A549 (cell line): ENCODE measurements around the gene CHORDC1. TPM values are rescaled to one million over a fixed set of nuclear protein-coding genes. Genes with fewer than 3 reads are reported as not detected.

Experiments
- ATAC-seq, 2 experiments: fragments of 200-7000 bp in 1 of 2; fragments of >200 bp in 1 of 2; cut with Nextera tagmentation in 1 of 2; cut with Tn5 transposase in 1 of 2; 3 replicates each; pipeline versions ENCODE4 v1.8.0 to v1.9.1; 2018 to 2020; ENCODE audit warnings: mild to moderate bottlenecking in 1 of 2, moderate library complexity in 1 of 2
- CTCF ChIA-PET: fragments of 300-600 bp; sonication (Branson Sonifier 250); formaldehyde crosslinking; extraction: SDS; loops from one replicate; lab custom pipeline; 2021; ENCODE audit warnings: antibody characterized with exemption, inconsistent platforms; lab: Yijun Ruan, JAX
- POLR2A ChIA-PET: fragments of 350-600 bp; formaldehyde crosslinking; extraction: SDS; loops from one replicate; lab custom pipeline; 2021; ENCODE audit warnings: antibody characterized with exemption, inconsistent platforms; lab: Yijun Ruan, JAX
- DNase-seq, 2 experiments: peaks; one replicate each; pipeline versions ENCODE4 v3.0.0 to v3.0.0-alpha.2; 2011 to 2016; ENCODE audit warnings: low read depth in 1 of 2, low spot score in 1 of 2
- FAIRE-seq: peaks from 2 replicates; lab custom pipeline; 2011; peaks lifted over from hg19 to GRCh38; lab: Jason Lieb, UNC
- H3K27ac ChIP-seq, 2 experiments: fragments of >200 bp; sonication (Bioruptor Twin); formaldehyde crosslinking; 3 replicates each; pipeline ENCODE4 v1.5.1; 2016 to 2017
- H3K4me1 ChIP-seq: fragments of >200 bp; sonication (Bioruptor Twin); formaldehyde crosslinking; 3 replicates; pipeline ENCODE4 v1.6.1; 2016
- H3K4me2 ChIP-seq: fragments of >200 bp; sonication (Bioruptor Twin); formaldehyde crosslinking; 3 replicates; pipeline ENCODE4 v1.6.1; 2016
- H3K4me3 ChIP-seq: fragments of >200 bp; sonication (Bioruptor Twin); formaldehyde crosslinking; 3 replicates; pipeline ENCODE4 v1.5.1; 2016
- H3K9me3 ChIP-seq: fragments of >200 bp; sonication (Bioruptor Twin); formaldehyde crosslinking; 3 replicates; pipeline ENCODE4 v1.6.1; 2016
- BCL3 ChIP-seq: fragments of >200 bp; sonication (Bioruptor Twin); formaldehyde crosslinking; IDR thresholded peaks from 3 replicates; pipeline ENCODE4 v1.6.1; 2016
- BHLHE40 ChIP-seq: IDR thresholded peaks from 2 replicates; pipeline ENCODE4 v1.6.1; 2012; ENCODE audit warnings: low read depth, low read length, inconsistent platforms
- CBX8 ChIP-seq: fragments of 200-600 bp; sonication (generic); IDR thresholded peaks from 2 replicates; pipeline ENCODE4 v1.6.1; 2016
- CHD4 ChIP-seq: fragments of 200-600 bp; sonication (generic); IDR thresholded peaks from 2 replicates; pipeline ENCODE4 v1.6.1; 2016; ENCODE audit warnings: antibody characterized with exemption, mild to moderate bottlenecking, borderline replicate concordance
- EHMT2 ChIP-seq: fragments of 200-600 bp; sonication (generic); IDR thresholded peaks from 2 replicates; pipeline ENCODE4 v1.6.1; 2016; ENCODE audit warnings: antibody characterized with exemption, low read depth, mild to moderate bottlenecking, moderate library complexity
- FOSL2 ChIP-seq, 2 experiments: fragments of 450-650 bp in 1 of 2; fragments of >200 bp in 1 of 2; sonication (Bioruptor Twin) in 1 of 2; formaldehyde crosslinking; IDR thresholded peaks; 2 replicates each; pipeline versions ENCODE4 v1.5.0 to v1.6.1; 2016 to 2020; ENCODE audit warnings: mild to moderate bottlenecking in 1 of 2, moderate library complexity in 1 of 2
- GATA3 ChIP-seq: IDR thresholded peaks from 2 replicates; pipeline ENCODE4 v1.6.1; 2012; ENCODE audit warnings: borderline replicate concordance
- HES2 ChIP-seq: fragments of >200 bp; sonication (Bioruptor Twin); formaldehyde crosslinking; IDR thresholded peaks from 2 replicates; pipeline ENCODE4 v1.6.1; 2016
- HMGXB4 ChIP-seq: fragments of 250-450 bp; sonication (Bioruptor Pico); IDR thresholded peaks from 2 replicates; pipeline ENCODE4 v1.5.0; 2021; ENCODE audit warnings: mild to moderate bottlenecking, moderate library complexity, borderline replicate concordance
- HOXB13 ChIP-seq: fragments of 250-450 bp; sonication (Bioruptor Pico); IDR thresholded peaks from 2 replicates; pipeline ENCODE4 v1.5.0; 2020; ENCODE audit warnings: low read depth, mild to moderate bottlenecking, moderate library complexity
- HOXB5 ChIP-seq: fragments of 250-450 bp; sonication (Bioruptor Pico); IDR thresholded peaks from 2 replicates; pipeline ENCODE4 v1.5.0; 2020; ENCODE audit warnings: mild to moderate bottlenecking, moderate library complexity
- JUNB ChIP-seq: fragments of >200 bp; sonication (Bioruptor Twin); formaldehyde crosslinking; IDR thresholded peaks from 2 replicates; pipeline ENCODE4 v1.6.1; 2016
- KDM1A ChIP-seq: fragments of 200-600 bp; sonication (generic); IDR thresholded peaks from 2 replicates; pipeline ENCODE4 v1.6.1; 2016; ENCODE audit warnings: low read depth, mild to moderate bottlenecking
- KDM5A ChIP-seq: fragments of 200-600 bp; sonication (generic); IDR thresholded peaks from 2 replicates; pipeline ENCODE4 v1.6.1; 2016; ENCODE audit warnings: antibody characterized with exemption, mild to moderate bottlenecking
- MAFK ChIP-seq: fragments of 450-650 bp; IDR thresholded peaks from 2 replicates; pipeline ENCODE4 v1.6.1; 2014; ENCODE audit not compliant: partially characterized antibody
- MAZ ChIP-seq: fragments of 150-350 bp; IDR thresholded peaks from 2 replicates; pipeline ENCODE4 v1.6.1; 2014; ENCODE audit warnings: antibody characterized with exemption, low read depth, low read length, borderline replicate concordance
- NFE2L2 ChIP-seq: fragments of 150-350 bp; conservative IDR thresholded peaks from 2 replicates; pipeline ENCODE4 v1.6.1; 2014; ENCODE audit warnings: low read length
- NPAS2 ChIP-seq: fragments of 250-450 bp; sonication (Bioruptor Pico); IDR thresholded peaks from 2 replicates; pipeline ENCODE4 v1.8.0; 2022; ENCODE audit warnings: mild to moderate bottlenecking, moderate library complexity, borderline replicate concordance
- PHF8 ChIP-seq: fragments of 200-600 bp; sonication (generic); IDR thresholded peaks from 2 replicates; pipeline ENCODE4 v1.6.1; 2016; ENCODE audit warnings: low read depth, mild to moderate bottlenecking, antibody characterized with exemption, moderate library complexity, borderline replicate concordance
- POLR2A ChIP-seq: IDR thresholded peaks from 2 replicates; pipeline ENCODE4 v1.6.1; 2012; ENCODE audit warnings: mild to moderate bottlenecking, low read length
- POLR2AphosphoS2 ChIP-seq: conservative IDR thresholded peaks from 2 replicates; pipeline ENCODE4 v1.6.1; 2012; ENCODE audit warnings: low read length, improper control_type of control experiment, inconsistent platforms
- RAD21 ChIP-seq, 2 experiments: fragments of >200 bp in 1 of 2; sonication (Bioruptor Twin) in 1 of 2; formaldehyde crosslinking in 1 of 2; IDR thresholded peaks in 1 of 2; conservative IDR thresholded peaks in 1 of 2; 2 replicates in 1 of 2; 3 replicates in 1 of 2; pipeline ENCODE4 v1.6.1; 2012 to 2018; ENCODE audit warnings: inconsistent platforms in 1 of 2
- RARB ChIP-seq: fragments of 250-450 bp; sonication (Bioruptor Pico); IDR thresholded peaks from 2 replicates; pipeline ENCODE4 v1.8.0; 2021; ENCODE audit warnings: mild to moderate bottlenecking, moderate library complexity
- USF2 ChIP-seq: fragments of 450-650 bp; IDR thresholded peaks from 2 replicates; pipeline ENCODE4 v1.6.1; 2014; ENCODE audit warnings: antibody characterized with exemption
- ZFP36 ChIP-seq: fragments of 450-650 bp; IDR thresholded peaks from 2 replicates; pipeline ENCODE4 v1.6.1; 2014; ENCODE audit warnings: borderline replicate concordance; ENCODE audit not compliant: partially characterized antibody
- WGBS: methylation state at CpG from one replicate; pipeline ENCODE4 v1.1.6; 2017; ENCODE audit errors: missing lambda C conversion rate; 5-methylcytosine and 5-hydroxymethylcytosine counted together
- polyA plus RNA-seq, 4 experiments: library from polyadenylated mRNA; depleted of rRNA in 3 of 4; stranded (reverse); fragments of >200 nt; fragmentation: RNase III in 1 of 4; extraction: RNeasy Plus Mini Kit Qiagen cat#74134 plus additional on column Dnase treatment in 1 of 4; gene quantifications; 2 replicates in 3 of 4; 3 replicates in 1 of 4; pipeline ENCODE4 v1.2.3, GENCODE V29; 2011 to 2017

The CHORDC1 gene
- polyA plus RNA-seq, 2 of the 4 experiments (the other 2 are of a cell fraction) = 83.8 to 163 TPM

GRCh38 chr11:90219438-90219837 is 3.4 kb downstream of the CHORDC1 start:
- H3K4me1 ChIP-seq = peaks cover 43% of the 10 kb centered on the region
- H3K27ac ChIP-seq = no peak overlapping the region
- ChIA-PET CTCF (interaction anchor here (2.0 kb wide), 1 partner anchor 15 kb away, joined by 14 read pairs; no protein-coding TSS in a partner anchor), POLR2A (no interaction called here)
- H3K9me3 ChIP-seq = no peaks in the 10 kb centered on the region
- TF ChIP-seq RAD21 (conservative IDR thresholded peaks at IDR 0.05 in 1 of 2, IDR thresholded peaks at IDR 0.05 in 1 of 2) (no peak), GATA3 (no peak), HMGXB4 (CRISPR knock-in tag) (no peak), EHMT2 (no peak), HOXB13 (CRISPR knock-in tag) (no peak), KDM1A (no peak), RARB (CRISPR knock-in tag) (no peak), CHD4 (no peak)
- FAIRE-seq (no peak), DNase-seq (no peak), ATAC-seq (no peak)
- 86% methylated on average over 6 of the region's 6 CpGs for WGBS
- H3K4me2 ChIP-seq = peak overlapping the region; percentile 89
- no peak overlapping the region for H3K4me3 ChIP-seq

GRCh38 chr11:90218606-90219005 is 4.2 kb downstream of the CHORDC1 start:
- FAIRE-seq (no peak), ATAC-seq (no peak)
- POLR2A ChIA-PET = no interaction called here
- 69% methylated on average over 2 of the region's 2 CpGs for WGBS
- H3K9me3 ChIP-seq = no peaks in the 10 kb centered on the region
- H3K27ac ChIP-seq = peak overlapping the region in 1 of 2 experiments; percentile 27; a peak in 1 of 6 replicates
- H3K4me2 ChIP-seq = peak overlapping the region; percentile 89
- H3K4me3 ChIP-seq = no peak overlapping the region
- no peak for TF ChIP-seq BCL3
- no peak for TF ChIP-seq FOSL2 (IDR thresholded peaks at IDR 0.05)
- no peak for TF ChIP-seq FOSL2 (CRISPR knock-in tag; IDR thresholded peaks at IDR 0.05)
- no peak for TF ChIP-seq HOXB13 (CRISPR knock-in tag)
- TF ChIP-seq KDM5A = no peak
- TF ChIP-seq USF2 = no peak
- no peak for TF ChIP-seq HOXB5 (CRISPR knock-in tag)
- no peak for TF ChIP-seq RARB (CRISPR knock-in tag)
- TF ChIP-seq BHLHE40 = no peak
- no peak for TF ChIP-seq PHF8
- TF ChIP-seq NPAS2 (CRISPR knock-in tag) = no peak
- no peak for TF ChIP-seq MAFK
- TF ChIP-seq NFE2L2 = no peak
- no peak for TF ChIP-seq HES2
- no peak for TF ChIP-seq JUNB
- no peak for TF ChIP-seq HMGXB4 (CRISPR knock-in tag)
- TF ChIP-seq ZFP36 = no peak
- TF ChIP-seq MAZ = no peak
- TF ChIP-seq CBX8 = no peak
- no peak for TF ChIP-seq POLR2A
- TF ChIP-seq POLR2AphosphoS2 = no peak
- TF ChIP-seq, all 56 proteins: peak for 0
- CTCF ChIA-PET = no interaction called here
- DNase-seq = no peak
- peaks cover 37% of the 10 kb centered on the region for H3K4me1 ChIP-seq
